Tibial nerve (tissue), 4 donors: ENCODE data around the gene IFI27L2. TPM values are rescaled to one million over a fixed set of nuclear protein-coding genes. Genes with fewer than 3 reads are reported as not detected.

Experiments used
- DNase-seq, 2 donors: peaks; one replicate each; pipeline ENCODE4 v3.0.0-alpha.2; 2019; ENCODE audit warnings: low spot score in 2 of 2
- H3K27ac ChIP-seq, 4 donors: fragments of 200-600 bp; sonication (generic) in 3 of 4; one replicate each; pipeline ENCODE4 v1.5.1; 2017 to 2019; ENCODE audit warnings: mild to moderate bottlenecking in 1 of 4
- H3K27me3 ChIP-seq, 2 donors: fragments of 200-600 bp; sonication (generic) in 1 of 2; one replicate each; pipeline versions ENCODE4 v1.5.1 to v1.6.0; 2017 to 2019
- H3K36me3 ChIP-seq, 3 donors: fragments of 200-600 bp; sonication (generic); one replicate each; pipeline ENCODE4 v1.5.1; 2018 to 2019
- H3K4me1 ChIP-seq, 4 donors: fragments of 200-600 bp; sonication (generic) in 3 of 4; one replicate each; pipeline ENCODE4 v1.5.1; 2017 to 2019
- H3K4me3 ChIP-seq, 4 donors: fragments of 200-600 bp; sonication (generic) in 3 of 4; one replicate each; pipeline ENCODE4 v1.5.1; 2017 to 2019; ENCODE audit warnings: mild to moderate bottlenecking in 1 of 4, moderate library complexity in 1 of 4
- H3K9me3 ChIP-seq, 4 donors: fragments of 200-600 bp; sonication (generic) in 3 of 4; one replicate each; pipeline ENCODE4 v1.5.1; 2017 to 2019
- EP300 ChIP-seq, 2 donors: sonication (generic); formaldehyde crosslinking; IDR thresholded peaks; one replicate each; pipeline ENCODE4 v1.6.1; 2017; ENCODE audit warnings: antibody characterized with exemption in 2 of 2, mild to moderate bottlenecking in 1 of 2
- POLR2A ChIP-seq, 2 donors: fragments of 450-650 bp; IDR thresholded peaks; one replicate each; pipeline ENCODE4 v1.6.1; 2017; ENCODE audit warnings: antibody characterized with exemption in 2 of 2, mild to moderate bottlenecking in 2 of 2, moderate library complexity in 2 of 2
- WGBS, 2 donors: methylation state at CpG; one replicate each; pipeline ENCODE4 v1.1.5; 2018; 5-methylcytosine and 5-hydroxymethylcytosine counted together
- total RNA-seq, 4 donors: library from RNA; depleted of rRNA; stranded (reverse); fragments of >200 nt; gene quantifications; one replicate each; pipeline ENCODE4 v1.1.0, GENCODE V29; 2016
- TF ChIP-seq, protein P1 (sequence below), 5 experiments: fragments of 200-600 bp in 3 of 5; fragments of 450-650 bp in 2 of 5; sonication (generic) in 3 of 5; IDR thresholded peaks; one replicate each; pipeline ENCODE4 v1.5.1; 2016 to 2019; ENCODE audit warnings: antibody characterized with exemption in 5 of 5, mild to moderate bottlenecking in 3 of 5, moderate library complexity in 2 of 5

IFI27L2 gene
- total RNA-seq, 4 donors from 2014 or later, result 76.8 to 146 (median 129) TPM

DNA sequence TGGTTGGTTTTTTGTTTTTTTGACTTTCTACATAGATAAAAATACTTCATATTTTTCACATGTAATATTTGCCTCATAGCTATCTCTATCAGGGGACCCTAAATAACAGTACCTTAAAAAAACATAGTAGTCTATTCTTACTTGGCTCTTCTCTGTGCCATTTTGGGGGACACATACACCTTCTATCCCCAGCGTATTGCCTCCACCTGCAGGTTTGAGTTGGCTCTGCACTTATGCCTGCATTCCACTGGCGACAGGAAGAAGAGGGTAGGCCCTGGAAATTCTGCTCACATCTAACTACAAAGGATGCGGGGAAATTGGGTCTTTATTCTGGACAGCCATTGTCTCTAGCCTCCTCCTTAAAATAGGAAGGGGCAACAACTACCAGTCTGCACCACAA lies 13.8 kb upstream of the IFI27L2 start:
- Histone ChIP-seq H3K4me3 (no peak overlapping the region), H3K27ac (no peak overlapping the region), H3K36me3 (no peaks in the 10 kb centered on the region), H3K4me1 (peaks cover 0 to 3% (median 0%) of the 10 kb centered on the region in 4 donors), H3K9me3 (no peaks in the 10 kb centered on the region), H3K27me3 (peaks cover 0 to under 1% of the 10 kb centered on the region in 2 donors)
- WGBS, 2 donors, result 56 to 76% methylated on average over 3 of the region's 3 CpGs
- DNase-seq, result no peak
- TF ChIP-seq, protein P1, sequence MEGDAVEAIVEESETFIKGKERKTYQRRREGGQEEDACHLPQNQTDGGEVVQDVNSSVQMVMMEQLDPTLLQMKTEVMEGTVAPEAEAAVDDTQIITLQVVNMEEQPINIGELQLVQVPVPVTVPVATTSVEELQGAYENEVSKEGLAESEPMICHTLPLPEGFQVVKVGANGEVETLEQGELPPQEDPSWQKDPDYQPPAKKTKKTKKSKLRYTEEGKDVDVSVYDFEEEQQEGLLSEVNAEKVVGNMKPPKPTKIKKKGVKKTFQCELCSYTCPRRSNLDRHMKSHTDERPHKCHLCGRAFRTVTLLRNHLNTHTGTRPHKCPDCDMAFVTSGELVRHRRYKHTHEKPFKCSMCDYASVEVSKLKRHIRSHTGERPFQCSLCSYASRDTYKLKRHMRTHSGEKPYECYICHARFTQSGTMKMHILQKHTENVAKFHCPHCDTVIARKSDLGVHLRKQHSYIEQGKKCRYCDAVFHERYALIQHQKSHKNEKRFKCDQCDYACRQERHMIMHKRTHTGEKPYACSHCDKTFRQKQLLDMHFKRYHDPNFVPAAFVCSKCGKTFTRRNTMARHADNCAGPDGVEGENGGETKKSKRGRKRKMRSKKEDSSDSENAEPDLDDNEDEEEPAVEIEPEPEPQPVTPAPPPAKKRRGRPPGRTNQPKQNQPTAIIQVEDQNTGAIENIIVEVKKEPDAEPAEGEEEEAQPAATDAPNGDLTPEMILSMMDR (IDR thresholded peaks at IDR 0.05), result no peak
- TF ChIP-seq EP300 (IDR thresholded peaks at IDR 0.05), result no peak
- TF ChIP-seq POLR2A (IDR thresholded peaks at IDR 0.05), result no peak

DNA sequence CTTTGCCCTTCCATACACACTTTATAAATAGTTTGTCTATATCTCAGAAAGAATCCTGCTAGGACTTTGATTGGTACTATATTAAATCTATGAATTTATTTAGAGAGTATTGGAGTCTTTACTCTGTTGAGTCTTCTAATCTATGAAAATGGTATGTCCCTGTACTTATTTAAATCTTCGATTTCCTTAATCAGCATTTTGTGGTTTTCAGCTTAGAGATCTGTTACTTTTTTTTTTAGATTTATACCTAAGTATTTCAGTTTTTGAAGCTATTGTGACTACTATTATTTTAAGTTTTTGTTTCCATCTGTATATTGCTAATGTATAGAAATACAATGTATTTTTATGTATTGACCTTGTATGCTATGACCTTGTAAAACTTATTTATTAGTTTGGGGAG lies 13.4 kb upstream of the IFI27L2 start:
- 92 to 98% methylated on average over 1 of the region's 1 CpG for WGBS, 2 donors
- Histone ChIP-seq H3K4me3 (no peak overlapping the region), H3K27ac (no peak overlapping the region), H3K36me3 (no peaks in the 10 kb centered on the region), H3K4me1 (peaks cover 0 to 3% (median 0%) of the 10 kb centered on the region in 4 donors), H3K27me3 (peaks cover 0 to 4% of the 10 kb centered on the region in 2 donors), H3K9me3 (no peaks in the 10 kb centered on the region)
- no peak for TF ChIP-seq POLR2A (IDR thresholded peaks at IDR 0.05)
- no peak for TF ChIP-seq EP300 (IDR thresholded peaks at IDR 0.05)
- TF ChIP-seq, protein P1 (IDR thresholded peaks at IDR 0.05), result no peak
- no peak for DNase-seq

DNA sequence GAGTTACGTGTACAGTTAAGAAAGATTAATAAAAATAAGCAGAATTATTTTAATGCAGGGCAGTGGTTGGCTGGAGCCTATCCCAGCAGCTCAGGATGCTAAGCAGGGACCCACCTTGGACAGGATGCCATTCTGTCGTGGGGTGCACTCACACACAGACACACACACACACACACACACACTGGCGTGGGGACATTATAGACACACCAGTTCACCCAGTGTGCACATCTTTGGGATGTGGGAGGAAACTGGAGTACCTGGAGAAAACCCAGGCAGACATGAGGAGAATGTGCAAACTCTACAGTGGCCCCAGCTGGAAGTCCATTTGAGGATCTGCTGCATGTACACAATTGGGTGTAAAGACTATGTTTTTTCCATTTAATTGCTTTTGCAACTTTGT lies 12.8 kb upstream of the IFI27L2 start:
- WGBS, 2 donors, result 63 to 76% methylated on average over 3 of the region's 3 CpGs
- Histone ChIP-seq H3K27me3 (peaks cover 0 to 10% of the 10 kb centered on the region in 2 donors), H3K4me1 (peaks cover 0 to 3% (median 0%) of the 10 kb centered on the region in 4 donors), H3K4me3 (no peak overlapping the region), H3K27ac (no peak overlapping the region), H3K36me3 (no peaks in the 10 kb centered on the region), H3K9me3 (no peaks in the 10 kb centered on the region)
- TF ChIP-seq, protein P1 (IDR thresholded peaks at IDR 0.05), result no peak
- TF ChIP-seq POLR2A (IDR thresholded peaks at IDR 0.05) (no peak), EP300 (IDR thresholded peaks at IDR 0.05) (no peak)
- DNase-seq, result no peak

DNA sequence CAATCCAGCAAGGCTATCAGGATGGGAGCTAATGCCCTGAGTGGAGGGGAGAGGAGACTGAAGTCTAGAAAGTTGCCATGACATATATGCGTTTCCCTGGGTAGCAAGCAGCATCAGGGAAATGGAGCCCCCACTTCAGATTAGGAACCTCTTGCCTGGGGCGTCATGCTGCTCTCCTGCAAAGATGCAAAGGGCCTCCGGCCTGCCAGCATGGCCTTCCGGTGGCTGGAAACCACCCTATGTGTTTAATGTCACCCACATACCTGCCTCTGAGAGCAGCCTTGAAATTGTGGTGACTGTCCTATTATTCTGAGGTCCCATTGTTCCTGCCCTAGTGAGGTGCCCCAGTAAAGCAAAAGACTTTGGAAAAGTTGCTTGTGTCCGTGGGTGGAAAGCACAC lies 10.0 kb upstream of the IFI27L2 start:
- H3K4me1 ChIP-seq, result peaks cover 0 to 6% (median 0%) of the 10 kb centered on the region in 4 donors
- TF ChIP-seq, protein P1 (IDR thresholded peaks at IDR 0.05), result no peak
- TF ChIP-seq EP300 (IDR thresholded peaks at IDR 0.05), result no peak
- no peak for TF ChIP-seq POLR2A (IDR thresholded peaks at IDR 0.05)
- DNase-seq, result no peak
- H3K27me3 ChIP-seq, result peaks cover 0 to 14% of the 10 kb centered on the region in 2 donors
- H3K4me3 ChIP-seq, result no peak overlapping the region
- H3K27ac ChIP-seq, result no peak overlapping the region
- no peaks in the 10 kb centered on the region for H3K36me3 ChIP-seq
- H3K9me3 ChIP-seq, result peaks cover 0 to 8% (median 0%) of the 10 kb centered on the region in 4 donors
- WGBS, 2 donors, result 68 to 79% methylated on average over 5 of the region's 5 CpGs

DNA sequence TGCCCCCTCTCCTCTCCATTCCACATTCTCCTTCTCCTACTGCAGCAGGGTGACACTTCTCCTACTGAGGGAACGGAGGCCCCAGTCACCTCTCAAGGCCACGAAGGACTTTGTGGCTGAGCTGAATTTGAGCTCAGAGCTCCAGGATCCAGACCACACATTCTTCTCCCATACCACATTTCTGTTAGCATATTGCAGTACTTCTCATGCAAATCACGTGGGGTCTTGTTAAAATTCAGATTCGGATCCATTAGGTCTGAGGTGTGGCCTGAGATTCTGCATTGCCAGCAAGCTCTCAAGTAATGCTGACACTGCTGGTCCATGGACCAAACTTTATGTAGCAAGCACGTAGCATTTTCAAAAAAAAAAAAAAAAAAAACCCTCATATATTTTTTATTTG lies 9.6 kb upstream of the IFI27L2 start:
- no peak for DNase-seq
- Histone ChIP-seq H3K36me3 (no peaks in the 10 kb centered on the region), H3K27me3 (peaks cover 0 to 14% of the 10 kb centered on the region in 2 donors), H3K9me3 (peaks cover 0 to 8% (median 0%) of the 10 kb centered on the region in 4 donors), H3K27ac (no peak overlapping the region), H3K4me3 (no peak overlapping the region), H3K4me1 (peaks cover 0 to 6% (median 0%) of the 10 kb centered on the region in 4 donors)
- TF ChIP-seq POLR2A (IDR thresholded peaks at IDR 0.05) (no peak), EP300 (IDR thresholded peaks at IDR 0.05) (no peak)
- TF ChIP-seq, protein P1 (IDR thresholded peaks at IDR 0.05), result no peak
- 64 to 73% methylated on average over 5 of the region's 5 CpGs for WGBS, 2 donors
